HL-60/S4 (cell line): ENCODE data around the gene ISCA1.

Experiments
- in situ Hi-C: fragments of 300-500 bp; cut with MboI; formaldehyde crosslinking; loops from 2 replicates; pipeline ENCODE4 v1.14.3; 2022; ENCODE audit warnings: low sequenced_read_pairs

ISCA1 gene

GRCh38 chr9:86238861-86239770 is 43.2 kb downstream of the ISCA1 start:
- in situ Hi-C loops, result loop anchor here (25.0 kb wide), 1 partner anchor 427 kb away; no protein-coding TSS in a partner anchor

- in situ Hi-C loops, result loop anchor here (25.0 kb wide), 1 partner anchor 419 kb away; no protein-coding TSS in a partner anchor
Observed at GRCh38 chr9:86230858-86231257, 51.5 kb downstream of the ISCA1 start.

GRCh38 chr9:86222667-86223066 is 59.7 kb downstream of the ISCA1 start:
- in situ Hi-C loops, result no loop called here

GRCh38 chr9:86219606-86220005 is 62.7 kb downstream of the ISCA1 start:
- in situ Hi-C loops, result no loop called here

- in situ Hi-C loops, result no loop called here
Observed at GRCh38 chr9:86217076-86217755, 65.1 kb downstream of the ISCA1 start.
